GM20000 (cell line): ENCODE measurements around the gene PRMT1.

Experiments
- DNase-seq: peaks from one replicate; pipeline ENCODE4 v3.0.0; 2012; ENCODE audit warnings: low spot score
- CTCF ChIP-seq: IDR thresholded peaks from 2 replicates; pipeline ENCODE4 v1.5.1; 2012; ENCODE audit warnings: mild to moderate bottlenecking, control low read depth; ENCODE audit errors: extremely low read depth, missing control alignments

Gene PRMT1

GRCh38 chr19:49652551-49653465 is 24.3 kb upstream of the PRMT1 start:
- no peak for DNase-seq
- TF ChIP-seq CTCF: no peak

GRCh38 chr19:49653466-49653806 is 23.6 kb upstream of the PRMT1 start:
- DNase-seq: no peak
- TF ChIP-seq CTCF: no peak

GRCh38 chr19:49654581-49654980 is 22.5 kb upstream of the PRMT1 start:
- DNase-seq: no peak
- TF ChIP-seq CTCF: no peak

- TF ChIP-seq CTCF: no peak
- no peak for DNase-seq
These were observed 21.3 kb upstream of the PRMT1 start for GRCh38 chr19:49655570-49656455.

GRCh38 chr19:49656456-49657109 is 20.5 kb upstream of the PRMT1 start:
- DNase-seq: no peak

GRCh38 chr19:49657493-49658138 is 19.5 kb upstream of the PRMT1 start:
- TF ChIP-seq CTCF: no peak
- no peak for DNase-seq

More at GRCh38 chr19:49656456-49657109, 20.5 kb upstream of the PRMT1 start:
- no peak for TF ChIP-seq CTCF
